HS-5 (cell line): Measurements from ENCODE around the gene NLRP3.
"Not testable (repeated sequence)": the region's sequence is repeated elsewhere in the genome, so short reads cannot be mapped to it uniquely, and the experiment has no call there.

Experiments used
- DNase-seq: peaks from one replicate; pipeline ENCODE4 v3.0.0-alpha.2; 2012; ENCODE audit warnings: low read depth

NLRP3 gene

GRCh38 chr1:247469141-247469535 is 53.2 kb downstream of the NLRP3 start:
- DNase-seq = no peak

DNA sequence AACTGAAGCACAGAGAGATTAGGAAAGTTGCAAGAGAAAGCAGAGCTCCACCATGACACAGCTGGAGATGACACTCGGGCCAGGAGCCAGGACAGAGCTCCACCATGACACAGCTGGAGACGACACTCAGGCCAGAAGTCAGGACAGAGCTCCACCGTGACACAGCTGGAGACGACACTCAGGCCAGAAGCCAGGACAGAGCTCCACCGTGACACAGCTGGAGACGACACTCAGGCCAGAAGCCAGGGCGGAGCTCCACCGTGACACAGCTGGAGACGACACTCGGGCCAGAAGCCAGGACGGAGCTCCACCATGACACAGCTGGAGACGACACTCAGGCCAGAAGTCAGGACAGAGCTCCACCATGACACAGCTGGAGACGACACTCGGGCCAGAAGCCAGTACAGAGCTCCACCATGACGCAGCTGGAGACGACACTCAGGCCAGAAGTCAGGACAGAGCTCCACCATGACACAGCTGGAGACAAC is 55.0 kb downstream of the NLRP3 start:
- DNase-seq = not testable (repeated sequence)

GRCh38 chr1:247471445-247472016 is 55.6 kb downstream of the NLRP3 start:
- DNase-seq = no peak

DNA sequence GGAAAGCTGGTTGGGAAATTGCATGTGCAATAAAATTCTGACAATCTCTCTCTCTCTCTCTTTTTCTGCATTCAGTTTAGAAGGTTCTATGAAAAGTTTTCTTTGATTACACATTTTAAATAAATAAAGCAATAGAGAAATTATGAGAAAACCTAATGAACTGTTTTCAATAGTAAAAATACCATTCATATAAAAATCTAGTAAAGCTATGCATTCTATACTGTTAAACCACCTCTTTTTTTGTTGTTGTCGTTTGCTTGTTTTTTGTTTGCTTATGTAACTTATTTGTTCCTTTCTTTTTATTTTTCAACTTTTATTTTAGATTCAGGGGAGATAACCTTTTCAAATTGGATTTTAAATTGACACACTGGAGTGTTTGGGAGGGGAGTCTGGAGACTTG is 56.1 kb downstream of the NLRP3 start:
- DNase-seq = no peak

- DNase-seq = no peak
Observed at GRCh38 chr1:247474367-247474766, 58.4 kb downstream of the NLRP3 start.

GRCh38 chr1:247475793-247476192 is 59.8 kb downstream of the NLRP3 start:
- no peak for DNase-seq

DNA sequence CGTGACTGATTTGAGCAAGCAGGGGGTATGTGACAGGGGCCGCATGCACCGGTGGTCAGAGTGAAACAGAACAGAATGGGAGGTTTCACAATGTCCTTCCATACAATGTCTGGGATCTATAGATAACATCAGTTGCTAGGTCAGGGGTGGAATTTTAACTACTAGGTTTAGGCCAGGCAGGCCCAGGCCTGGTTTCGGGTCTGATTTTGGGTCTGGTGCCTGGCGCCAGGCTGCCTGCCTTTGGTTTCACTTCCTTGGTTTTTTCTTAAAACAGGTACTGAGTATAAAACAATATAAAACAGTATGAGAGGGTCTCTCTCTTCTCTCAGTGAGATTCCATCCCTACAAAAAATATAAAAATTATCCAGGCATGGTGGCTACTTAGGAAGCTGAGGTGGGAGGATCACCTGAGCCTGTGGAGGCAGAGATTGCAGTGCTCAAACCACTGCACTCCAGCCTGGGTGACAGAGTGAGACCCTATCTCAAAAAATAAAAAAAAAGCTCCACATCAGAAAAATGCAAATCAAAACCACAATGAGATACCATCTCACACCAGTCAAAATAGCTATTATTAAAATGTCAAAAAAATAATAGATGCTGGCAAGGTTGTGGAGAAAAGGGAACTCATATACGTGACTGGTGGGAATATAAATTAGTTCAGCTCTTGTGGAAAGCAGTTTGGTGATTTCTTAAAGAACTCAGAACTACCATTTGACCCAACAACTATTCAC is 60.5 kb downstream of the NLRP3 start:
- not testable (repeated sequence) for DNase-seq

GRCh38 chr1:247482747-247483146 is 66.8 kb downstream of the NLRP3 start:
- no peak for DNase-seq

DNA sequence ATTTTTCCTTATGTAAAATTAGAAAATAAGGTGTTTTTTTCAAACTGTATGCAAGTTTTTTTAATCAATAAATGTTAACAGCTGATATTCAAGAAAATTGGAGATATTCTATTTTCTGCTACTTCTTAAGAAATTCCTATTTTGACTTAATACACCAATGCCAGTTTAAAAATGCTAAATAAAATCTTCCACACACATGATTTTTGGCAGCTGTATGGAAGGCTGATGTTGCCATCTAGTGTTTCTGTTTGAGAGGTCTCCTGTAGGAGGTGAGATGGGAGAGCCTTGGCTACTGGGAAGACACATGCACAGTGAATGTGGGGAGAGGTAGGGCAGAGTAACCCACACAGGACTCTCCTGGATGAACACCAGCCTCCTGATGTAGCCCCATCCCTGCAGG is 71.1 kb downstream of the NLRP3 start:
- no peak for DNase-seq

DNA sequence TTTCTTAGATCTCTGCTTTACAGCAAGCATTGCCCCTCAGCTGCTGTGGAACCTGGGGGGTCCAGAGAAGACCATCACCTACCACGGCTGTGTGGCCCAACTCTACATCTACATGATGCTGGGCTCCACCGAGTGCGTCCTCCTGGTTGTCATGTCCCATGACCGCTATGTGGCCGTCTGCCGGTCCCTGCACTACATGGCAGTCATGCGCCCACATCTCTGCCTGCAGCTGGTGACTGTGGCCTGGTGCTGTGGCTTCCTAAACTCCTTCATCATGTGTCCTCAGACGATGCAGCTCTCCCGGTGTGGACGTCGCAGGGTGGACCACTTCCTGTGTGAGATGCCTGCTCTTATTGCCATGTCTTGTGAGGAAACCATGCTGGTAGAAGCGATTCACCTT is 75.4 kb downstream of the NLRP3 start:
- no peak for DNase-seq

- DNase-seq = no peak
Observed at GRCh38 chr1:247493106-247493505, 77.1 kb downstream of the NLRP3 start.

GRCh38 chr1:247494767-247495166 is 78.8 kb downstream of the NLRP3 start:
- no peak for DNase-seq

DNA sequence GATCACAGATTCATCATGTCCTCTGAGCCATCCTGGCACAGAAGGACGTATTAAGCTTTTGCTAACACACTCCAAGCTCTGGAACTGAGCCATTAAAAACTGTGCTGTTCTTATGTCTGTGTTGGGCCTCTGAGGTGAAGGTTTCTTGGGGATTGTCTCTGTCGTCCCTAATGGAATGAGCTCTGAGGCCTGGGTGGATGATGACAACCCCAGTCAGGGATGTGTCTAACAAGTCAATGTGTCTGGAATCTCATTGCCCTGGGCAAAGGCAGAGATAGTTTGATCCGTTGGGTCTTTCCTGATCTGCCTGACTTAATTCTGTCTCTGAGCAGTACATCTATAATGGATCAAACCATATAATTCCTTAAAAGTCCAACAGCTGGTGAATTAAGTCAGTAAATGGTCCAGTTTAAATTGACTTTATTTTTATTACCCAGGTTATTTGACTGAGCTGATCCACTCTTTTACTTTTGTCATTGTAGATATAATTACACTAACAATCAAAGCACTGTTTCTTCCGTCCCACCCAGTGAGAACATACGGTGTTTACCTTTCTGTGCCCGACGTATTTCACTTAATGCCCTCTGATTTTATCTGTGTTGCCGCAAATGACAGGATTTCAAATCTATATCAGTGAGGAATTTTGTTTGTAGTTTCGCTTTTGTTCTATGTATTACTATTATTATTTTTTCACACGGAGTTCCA is 80.8 kb downstream of the NLRP3 start:
- no peak for DNase-seq
